ENCODE data around the gene TBC1D10A. TPM values are rescaled to one million over a fixed set of nuclear protein-coding genes. Genes with fewer than 3 reads are reported as not detected.

The TBC1D10A gene
- polyA plus RNA-seq, 1 of the 3 experiments (the other 2 are of a cell fraction) = 15.3 TPM

DNA sequence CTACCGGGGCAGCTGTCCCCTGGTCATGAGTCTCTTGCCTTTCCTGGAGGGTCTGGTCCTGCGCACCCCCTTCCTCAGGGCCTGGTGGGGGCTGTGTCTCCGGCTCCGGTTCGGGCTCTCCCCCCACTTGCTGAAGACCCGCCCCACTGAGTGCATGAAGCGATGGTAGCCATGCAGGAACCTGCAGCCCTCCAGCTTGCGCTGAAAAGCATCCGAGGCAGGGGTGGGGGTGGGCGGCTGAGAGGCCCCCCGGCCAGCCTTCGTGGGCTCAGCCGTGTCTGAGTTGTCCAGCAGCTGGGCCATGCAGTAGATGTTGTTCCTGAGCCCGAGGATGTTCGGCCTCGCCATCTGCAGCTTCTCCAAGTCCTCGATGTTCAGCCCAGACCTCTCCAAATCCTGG is 62.9 kb downstream of the TBC1D10A start (continued):
- TF ChIP-seq, protein P1, sequence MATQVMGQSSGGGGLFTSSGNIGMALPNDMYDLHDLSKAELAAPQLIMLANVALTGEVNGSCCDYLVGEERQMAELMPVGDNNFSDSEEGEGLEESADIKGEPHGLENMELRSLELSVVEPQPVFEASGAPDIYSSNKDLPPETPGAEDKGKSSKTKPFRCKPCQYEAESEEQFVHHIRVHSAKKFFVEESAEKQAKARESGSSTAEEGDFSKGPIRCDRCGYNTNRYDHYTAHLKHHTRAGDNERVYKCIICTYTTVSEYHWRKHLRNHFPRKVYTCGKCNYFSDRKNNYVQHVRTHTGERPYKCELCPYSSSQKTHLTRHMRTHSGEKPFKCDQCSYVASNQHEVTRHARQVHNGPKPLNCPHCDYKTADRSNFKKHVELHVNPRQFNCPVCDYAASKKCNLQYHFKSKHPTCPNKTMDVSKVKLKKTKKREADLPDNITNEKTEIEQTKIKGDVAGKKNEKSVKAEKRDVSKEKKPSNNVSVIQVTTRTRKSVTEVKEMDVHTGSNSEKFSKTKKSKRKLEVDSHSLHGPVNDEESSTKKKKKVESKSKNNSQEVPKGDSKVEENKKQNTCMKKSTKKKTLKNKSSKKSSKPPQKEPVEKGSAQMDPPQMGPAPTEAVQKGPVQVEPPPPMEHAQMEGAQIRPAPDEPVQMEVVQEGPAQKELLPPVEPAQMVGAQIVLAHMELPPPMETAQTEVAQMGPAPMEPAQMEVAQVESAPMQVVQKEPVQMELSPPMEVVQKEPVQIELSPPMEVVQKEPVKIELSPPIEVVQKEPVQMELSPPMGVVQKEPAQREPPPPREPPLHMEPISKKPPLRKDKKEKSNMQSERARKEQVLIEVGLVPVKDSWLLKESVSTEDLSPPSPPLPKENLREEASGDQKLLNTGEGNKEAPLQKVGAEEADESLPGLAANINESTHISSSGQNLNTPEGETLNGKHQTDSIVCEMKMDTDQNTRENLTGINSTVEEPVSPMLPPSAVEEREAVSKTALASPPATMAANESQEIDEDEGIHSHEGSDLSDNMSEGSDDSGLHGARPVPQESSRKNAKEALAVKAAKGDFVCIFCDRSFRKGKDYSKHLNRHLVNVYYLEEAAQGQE (IDR thresholded peaks at IDR 0.05; ENCODE audit: low read depth, low read length) = no peak
- TF ChIP-seq SIN3A (IDR thresholded peaks at IDR 0.05; ENCODE audit: borderline replicate concordance, low read depth, low read length) = no peak
- TF ChIP-seq, protein P2, sequence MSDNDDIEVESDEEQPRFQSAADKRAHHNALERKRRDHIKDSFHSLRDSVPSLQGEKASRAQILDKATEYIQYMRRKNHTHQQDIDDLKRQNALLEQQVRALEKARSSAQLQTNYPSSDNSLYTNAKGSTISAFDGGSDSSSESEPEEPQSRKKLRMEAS (IDR thresholded peaks at IDR 0.05; ENCODE audit: low read depth) = no peak

DNA sequence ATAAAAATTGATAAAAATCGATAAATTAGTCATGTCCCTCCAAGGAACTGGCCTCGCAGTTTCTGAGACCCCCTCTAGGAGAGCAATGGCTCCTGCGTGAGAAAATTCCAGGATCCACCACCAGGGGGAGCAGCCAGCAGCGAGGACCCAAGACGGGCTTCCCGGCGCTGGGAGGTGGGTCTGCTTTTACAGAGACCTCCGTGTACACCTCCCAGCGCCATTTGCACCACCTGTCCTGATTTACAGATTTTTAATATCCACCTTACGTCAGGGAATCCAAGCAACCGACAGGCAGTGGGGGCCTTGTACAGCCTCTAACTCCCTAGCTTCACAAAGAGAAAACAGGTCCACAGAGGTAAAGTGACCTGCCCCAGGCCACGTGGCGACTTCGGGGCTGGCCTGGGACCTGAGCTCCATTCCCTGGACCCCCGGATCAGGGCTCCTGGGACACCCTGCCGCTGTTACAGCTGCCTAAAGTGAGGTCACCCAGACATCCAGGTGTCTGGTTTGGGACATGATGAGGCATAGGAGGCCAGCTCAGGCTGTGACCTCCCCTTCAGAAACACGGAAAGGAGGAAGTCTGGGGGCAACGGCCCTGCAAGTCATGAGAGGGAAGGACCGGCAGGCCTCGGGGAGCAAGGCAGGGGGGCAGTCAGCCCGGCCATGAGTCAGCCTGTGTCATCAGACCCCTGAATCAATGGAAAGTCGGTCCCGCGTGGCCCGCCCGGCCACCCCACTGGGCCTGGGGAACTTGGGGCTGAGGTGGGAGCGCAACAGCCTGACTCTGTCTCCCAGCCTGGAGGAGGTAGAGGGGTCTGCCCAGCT is 63.6 kb downstream of the TBC1D10A start:
- no peak overlapping the region for H3K27ac ChIP-seq (ENCODE audit: low read depth in 2 of 2, low read length in 1 of 2)
- TF ChIP-seq SMC3 (IDR thresholded peaks at IDR 0.05; ENCODE audit: low read depth, low read length) = peak; percentile 88
- TF ChIP-seq, protein P3, sequence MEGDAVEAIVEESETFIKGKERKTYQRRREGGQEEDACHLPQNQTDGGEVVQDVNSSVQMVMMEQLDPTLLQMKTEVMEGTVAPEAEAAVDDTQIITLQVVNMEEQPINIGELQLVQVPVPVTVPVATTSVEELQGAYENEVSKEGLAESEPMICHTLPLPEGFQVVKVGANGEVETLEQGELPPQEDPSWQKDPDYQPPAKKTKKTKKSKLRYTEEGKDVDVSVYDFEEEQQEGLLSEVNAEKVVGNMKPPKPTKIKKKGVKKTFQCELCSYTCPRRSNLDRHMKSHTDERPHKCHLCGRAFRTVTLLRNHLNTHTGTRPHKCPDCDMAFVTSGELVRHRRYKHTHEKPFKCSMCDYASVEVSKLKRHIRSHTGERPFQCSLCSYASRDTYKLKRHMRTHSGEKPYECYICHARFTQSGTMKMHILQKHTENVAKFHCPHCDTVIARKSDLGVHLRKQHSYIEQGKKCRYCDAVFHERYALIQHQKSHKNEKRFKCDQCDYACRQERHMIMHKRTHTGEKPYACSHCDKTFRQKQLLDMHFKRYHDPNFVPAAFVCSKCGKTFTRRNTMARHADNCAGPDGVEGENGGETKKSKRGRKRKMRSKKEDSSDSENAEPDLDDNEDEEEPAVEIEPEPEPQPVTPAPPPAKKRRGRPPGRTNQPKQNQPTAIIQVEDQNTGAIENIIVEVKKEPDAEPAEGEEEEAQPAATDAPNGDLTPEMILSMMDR (IDR thresholded peaks at IDR 0.05) = peak; percentile 96
- TF ChIP-seq, protein P4, sequence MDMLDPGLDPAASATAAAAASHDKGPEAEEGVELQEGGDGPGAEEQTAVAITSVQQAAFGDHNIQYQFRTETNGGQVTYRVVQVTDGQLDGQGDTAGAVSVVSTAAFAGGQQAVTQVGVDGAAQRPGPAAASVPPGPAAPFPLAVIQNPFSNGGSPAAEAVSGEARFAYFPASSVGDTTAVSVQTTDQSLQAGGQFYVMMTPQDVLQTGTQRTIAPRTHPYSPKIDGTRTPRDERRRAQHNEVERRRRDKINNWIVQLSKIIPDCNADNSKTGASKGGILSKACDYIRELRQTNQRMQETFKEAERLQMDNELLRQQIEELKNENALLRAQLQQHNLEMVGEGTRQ (IDR thresholded peaks at IDR 0.05; ENCODE audit: borderline replicate concordance, low read depth, low read length) = no peak
- TF ChIP-seq RAD21 (IDR thresholded peaks at IDR 0.05; ENCODE audit: low read length) = peak; percentile 68
- WGBS (ENCODE audit: low lambda C conversion rate) = 22% methylated on average over 22 of the region's 27 CpGs
- H3K9me2 ChIP-seq = no peaks in the 10 kb centered on the region
- peaks cover 3 to 5% of the 10 kb centered on the region in 2 experiments; a peak in 2 of 4 replicates for H3K4me1 ChIP-seq (ENCODE audit: control insufficient read depth in 1 of 2, insufficient read depth in 2 of 2, low read depth in 1 of 2, low read length in 1 of 2)
- ChIA-PET POLR2A (no interaction called here), CTCF (interaction anchor here (0.6 to 5.6 kb wide), 35 partner anchors 8 to 952 kb away, joined by 3 to 43 read pairs (median 4); partner anchors contain the start of genes RNF215 and SEC14L2)
- no peaks in the 10 kb centered on the region for H3K9me3 ChIP-seq
- H3K27me3 ChIP-seq (ENCODE audit: insufficient read depth) = no peaks in the 10 kb centered on the region
- H3K4me2 ChIP-seq = peak overlapping the region; percentile 84
- peak overlapping the region; percentile 89 for H2AFZ ChIP-seq (ENCODE audit: low read depth)
- no peaks in the 10 kb centered on the region for H4K20me1 ChIP-seq (ENCODE audit: insufficient read depth)
- DNase-seq = peak; percentile 92
- no peaks in the 10 kb centered on the region for H3K36me3 ChIP-seq (replicated peaks in 1 of 2; ENCODE audit: control insufficient read depth in 1 of 2, insufficient read depth in 2 of 2, low read length in 1 of 2)
- no peaks in the 10 kb centered on the region for H3K79me2 ChIP-seq (ENCODE audit: insufficient read depth)
- peak overlapping the region in 1 of 2 experiments; percentile 43; a peak in 1 of 4 replicates for H3K4me3 ChIP-seq (ENCODE audit: low read depth in 2 of 2, low read length in 1 of 2)
- no peak overlapping the region for H3K9ac ChIP-seq
- H3F3A ChIP-seq (replicated peaks; ENCODE audit: insufficient read depth) = no peaks in the 10 kb centered on the region
